Smooth muscle cell of the pulmonary artery (primary cell): ENCODE results near the gene TMED9. TPM values are rescaled to one million over a fixed set of nuclear protein-coding genes. Genes with fewer than 3 reads are reported as not detected.

ENCODE experiments used
- total RNA-seq: library from RNA; depleted of rRNA; stranded (reverse); fragments of >200 nt; gene quantifications from 2 replicates; pipeline ENCODE4 v1.2.3, GENCODE V29; 2014

Gene TMED9
- total RNA-seq = 253 and 380 TPM in 2 replicates

GRCh38 chr5:177592010-177592834 lies at the start of gene TMED9:
TMED9 (plus strand) TSS chr5:177592203; CDS start chr5:177592215, 12 bp downstream.

GRCh38 chr5:177554474-177555111 lies 37.4 kb upstream of the TMED9 start, which contains the start of gene FAM193B:
FAM193B (minus strand) TSS chr5:177554563; CDS start chr5:177554458, 105 bp downstream.

GRCh38 chr5:177599731-177600507 lies 7.9 kb downstream of the TMED9 start, which contains the start of gene B4GALT7:
B4GALT7 (plus strand) TSS chr5:177600132; CDS start chr5:177600211, 79 bp downstream.

Other genes with a start within 250 kb of the TMED9 start
- 456 and 488 TPM in 2 replicates for gene LMAN2, start 240.5 kb upstream of the TMED9 start, total RNA-seq
- gene RGS14, start 234.3 kb upstream of the TMED9 start, total RNA-seq = 2.7 and 3.3 TPM in 2 replicates
- not detected in 2 replicates for gene SLC34A1, start 207.8 kb upstream of the TMED9 start, total RNA-seq
- gene PFN3, start 191.5 kb upstream of the TMED9 start, total RNA-seq = not detected in 2 replicates
- 0.17 TPM in 1 of 2 replicates, not detected in the other for gene F12, start 182.6 kb upstream of the TMED9 start, total RNA-seq
- 14.5 and 19.7 TPM in 2 replicates for gene GRK6, start 165.5 kb upstream of the TMED9 start, total RNA-seq
- gene PRR7, start 145.4 kb upstream of the TMED9 start, total RNA-seq = 5.7 and 11.4 TPM in 2 replicates
- 86.1 and 86.8 TPM in 2 replicates for gene DBN1, start 118.6 kb upstream of the TMED9 start, total RNA-seq
- gene PDLIM7, start 94.6 kb upstream of the TMED9 start, total RNA-seq = 146 and 192 TPM in 2 replicates
- gene DOK3, start 82.4 kb upstream of the TMED9 start, total RNA-seq = 5.3 and 6.7 TPM in 2 replicates
- gene DDX41, start 75.2 kb upstream of the TMED9 start, total RNA-seq = 124 and 165 TPM in 2 replicates
- 23.2 and 28.4 TPM in 2 replicates for gene FAM193B, start 37.6 kb upstream of the TMED9 start, total RNA-seq
- 56.6 and 79.8 TPM in 2 replicates for gene B4GALT7, start 7.9 kb downstream of the TMED9 start, total RNA-seq
- gene FAM153A, start 190.7 kb downstream of the TMED9 start, total RNA-seq = 0.10 and 0.20 TPM in 2 replicates